ENCODE results near the gene LRRC36.
"Not testable (repeated sequence)": the region's sequence is repeated elsewhere in the genome, so short reads cannot be mapped to it uniquely, and the experiment has no call there.

LRRC36 gene

GRCh38 chr16:67345401-67345800, 18.8 kb downstream of the LRRC36 start:
- no peak for DNase-seq

GRCh38 chr16:67346341-67346740, 19.7 kb downstream of the LRRC36 start:
- DNase-seq, result no peak

GRCh38 chr16:67349172-67349571, 22.6 kb downstream of the LRRC36 start:
- DNase-seq, result no peak

- DNase-seq, result no peak
Measured at GRCh38 chr16:67350324-67350723, 23.7 kb downstream of the LRRC36 start.

- DNase-seq, result not testable (repeated sequence)
Measured at GRCh38 chr16:67352463-67352862, 25.8 kb downstream of the LRRC36 start.

GRCh38 chr16:67356396-67356795, 29.8 kb downstream of the LRRC36 start:
- no peak for DNase-seq

GRCh38 chr16:67357561-67357960, 30.9 kb downstream of the LRRC36 start:
- DNase-seq, result no peak

- not testable (repeated sequence) for DNase-seq
Measured at GRCh38 chr16:67359540-67360269, 33.1 kb downstream of the LRRC36 start.

- DNase-seq, result no peak
Measured at GRCh38 chr16:67361038-67361437, 34.4 kb downstream of the LRRC36 start.

- no peak for DNase-seq
Measured at GRCh38 chr16:67364600-67365235, 38.1 kb downstream of the LRRC36 start.

GRCh38 chr16:67370661-67371060, 44.0 kb downstream of the LRRC36 start:
- DNase-seq, result no peak

GRCh38 chr16:67372664-67373063, 46.0 kb downstream of the LRRC36 start:
- DNase-seq, result no peak

GRCh38 chr16:67376012-67376411, 49.4 kb downstream of the LRRC36 start:
- DNase-seq, result not testable (repeated sequence)

- no peak for DNase-seq
Measured at GRCh38 chr16:67378642-67379041, 52.0 kb downstream of the LRRC36 start.

GRCh38 chr16:67383284-67383683, 56.7 kb downstream of the LRRC36 start:
- DNase-seq, result peak; percentile 2

GRCh38 chr16:67384778-67385510, 58.3 kb downstream of the LRRC36 start:
- DNase-seq, result no peak

GRCh38 chr16:67386861-67387455, 60.3 kb downstream of the LRRC36 start:
- no peak for DNase-seq

GRCh38 chr16:67387479-67388079, 61.0 kb downstream of the LRRC36 start:
- no peak for DNase-seq

GRCh38 chr16:67388191-67388590, 61.6 kb downstream of the LRRC36 start:
- peak; percentile 21 for DNase-seq

GRCh38 chr16:67388591-67388990, 62.0 kb downstream of the LRRC36 start:
- DNase-seq, result peak; percentile 40

GRCh38 chr16:67389911-67390815, 63.5 kb downstream of the LRRC36 start:
- DNase-seq, result no peak

All from islet precursor cell (in vitro differentiated cells).